GM21528 (cell line): ENCODE data around the gene FAM174B.

Source experiments
- ATAC-seq: cut with Tn5 transposase; IDR thresholded peaks from one replicate; pipeline ENCODE4 v1.9.1; 2021; ENCODE audit warnings: mild to moderate bottlenecking, moderate library complexity; ENCODE audit not compliant: unreplicated experiment, low FRiP score

FAM174B gene

GRCh38 chr15:92645051-92645631, 10.4 kb downstream of the FAM174B start:
- ATAC-seq: no peak

- ATAC-seq: no peak
These were observed 11.4 kb downstream of the FAM174B start for GRCh38 chr15:92643849-92644815.

DNA sequence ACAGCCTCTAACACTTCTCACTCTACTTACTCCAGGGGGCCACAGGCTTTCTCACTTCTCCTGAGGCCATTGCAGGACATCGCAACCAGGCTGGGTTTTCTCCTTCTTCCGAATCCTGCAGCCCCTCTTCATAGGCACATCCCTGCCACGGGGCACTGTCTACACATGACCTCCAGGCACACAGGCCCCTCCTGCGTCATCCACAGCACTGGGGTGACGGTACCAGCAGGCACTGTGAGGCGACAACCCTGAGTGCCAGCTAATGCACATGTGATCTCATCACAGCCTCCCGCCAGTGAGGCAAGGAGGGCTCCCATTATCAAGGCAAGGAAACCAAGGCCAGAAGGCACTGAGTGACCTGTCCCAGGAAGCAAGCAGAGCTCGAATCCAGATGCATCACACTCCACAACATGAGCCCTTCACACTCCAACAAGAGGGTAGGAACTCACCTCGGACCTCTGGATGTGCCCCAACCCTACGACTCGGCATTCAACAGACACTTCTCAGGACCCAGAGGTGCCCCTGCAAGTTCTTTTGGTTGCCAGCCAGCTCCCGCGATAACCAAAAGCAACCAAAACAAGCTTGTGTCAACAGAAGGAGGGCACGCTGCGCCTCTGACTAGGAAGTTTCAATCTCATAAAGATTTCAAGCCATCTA, 16.7 kb downstream of the FAM174B start:
- ATAC-seq: no peak

DNA sequence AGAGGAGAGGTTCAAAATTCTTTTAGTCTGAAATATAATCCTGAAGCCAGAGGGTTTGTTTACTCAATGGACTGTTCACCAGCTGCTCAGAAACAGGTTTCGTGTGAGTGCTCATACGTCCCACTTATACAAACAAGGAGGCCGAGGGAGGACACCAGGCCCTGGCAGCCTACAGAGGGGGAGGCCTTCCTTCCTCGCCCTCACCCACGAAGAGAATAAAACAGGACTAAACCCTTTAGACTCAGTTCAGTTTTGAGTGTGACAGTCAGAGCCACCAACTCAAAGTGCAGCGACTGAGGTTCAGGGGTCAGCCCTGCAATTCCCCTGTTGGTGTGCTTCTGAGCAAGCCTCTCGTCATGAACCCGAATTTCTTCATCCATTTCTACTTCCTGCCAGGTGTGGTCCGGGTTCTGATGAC, 17.3 kb downstream of the FAM174B start:
- no peak for ATAC-seq

DNA sequence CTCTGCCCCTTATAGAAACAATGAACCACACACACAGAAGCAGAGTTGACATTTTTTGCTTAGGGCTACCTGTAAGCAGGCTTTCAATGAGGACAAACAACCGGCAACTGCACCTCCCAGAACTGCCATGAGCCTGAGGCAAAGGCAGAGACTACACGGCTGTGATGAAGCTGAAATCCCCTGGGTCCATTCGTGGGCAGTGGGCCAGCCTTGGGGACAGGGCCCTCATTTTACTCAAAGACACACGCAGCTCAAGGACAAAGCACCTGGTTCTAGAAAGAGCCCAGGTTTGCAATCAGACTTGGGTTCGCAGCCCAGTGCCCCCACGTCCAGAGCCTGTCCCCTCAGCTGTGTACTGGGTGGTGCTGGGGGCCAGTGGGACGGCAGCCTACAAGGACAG, 17.9 kb downstream of the FAM174B start:
- ATAC-seq: no peak

DNA sequence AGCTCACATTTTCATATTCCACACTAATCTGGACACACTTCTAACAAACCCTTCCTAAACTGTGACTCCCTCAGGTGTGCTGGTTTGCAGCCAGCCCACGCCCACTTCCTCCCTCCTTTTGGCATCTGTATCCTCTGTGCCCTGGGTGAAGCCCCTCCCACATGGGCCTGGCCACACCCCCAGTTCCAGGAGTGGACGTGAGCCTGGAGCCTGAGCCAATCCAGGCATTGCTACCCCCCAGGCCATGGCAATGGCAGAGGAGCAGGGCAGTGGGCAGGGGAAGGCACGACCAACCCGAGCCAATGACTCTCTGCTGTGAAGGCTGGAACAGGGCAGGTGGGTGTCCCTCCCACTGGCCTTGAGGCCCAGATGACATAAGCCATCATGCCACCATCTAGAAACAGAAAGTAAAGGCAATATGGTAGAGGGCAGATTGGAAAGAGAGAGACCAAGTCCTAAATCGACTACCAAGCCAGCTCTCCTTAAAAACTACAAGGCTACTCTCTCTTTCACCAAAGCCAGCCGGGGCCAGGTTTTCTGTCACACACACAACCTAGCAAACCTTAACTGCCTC, 18.6 kb downstream of the FAM174B start:
- ATAC-seq: no peak

DNA sequence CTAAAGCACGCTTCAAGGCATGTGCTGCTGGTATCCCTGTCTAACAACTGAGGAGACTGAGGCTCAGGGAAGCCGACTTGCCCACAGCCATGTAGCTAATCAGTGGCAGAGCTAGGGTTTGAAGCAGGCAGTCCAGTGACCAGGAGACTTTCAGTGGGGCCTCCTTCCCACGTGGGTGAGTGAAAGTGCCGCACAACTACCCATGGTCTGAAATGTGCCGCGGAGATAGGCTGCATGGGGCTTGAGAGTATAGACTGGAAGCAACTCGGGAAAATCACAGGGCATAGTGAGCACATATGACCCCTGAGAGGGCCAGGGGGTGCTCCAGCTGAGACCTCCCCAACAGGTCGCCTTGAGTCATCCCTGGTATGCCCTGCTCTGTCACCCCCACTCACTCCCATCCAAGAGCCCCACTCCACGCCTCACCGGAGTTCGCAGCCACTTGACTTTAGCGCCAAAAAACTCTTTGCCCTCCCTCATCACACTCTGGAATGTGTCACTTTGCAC, 19.1 kb downstream of the FAM174B start:
- no peak for ATAC-seq

- no peak for ATAC-seq
These were observed 20.8 kb downstream of the FAM174B start for GRCh38 chr15:92634671-92635201.

DNA sequence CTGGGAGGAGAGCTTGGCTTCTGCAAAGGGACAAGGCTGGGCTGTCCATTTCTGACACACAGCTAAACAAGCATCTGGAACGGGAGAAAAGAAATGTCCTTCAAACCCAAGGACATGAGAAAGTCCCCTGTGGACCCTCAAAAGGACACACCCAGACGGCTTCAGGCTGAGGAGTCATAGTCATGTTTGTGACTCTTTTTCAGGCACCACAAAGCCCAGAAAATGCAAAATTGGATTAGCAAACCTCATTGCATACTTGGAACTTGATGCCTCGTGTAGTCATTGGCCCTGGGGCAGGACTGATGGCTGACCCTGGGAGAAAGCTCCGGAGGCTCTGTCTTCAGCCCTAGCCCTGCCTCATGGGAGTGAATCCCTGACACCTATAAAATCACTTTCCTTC, 21.5 kb downstream of the FAM174B start:
- ATAC-seq: no peak

- no peak for ATAC-seq
These were observed 22.2 kb downstream of the FAM174B start for GRCh38 chr15:92633418-92633817.

GRCh38 chr15:92633001-92633400, 22.6 kb downstream of the FAM174B start:
- ATAC-seq: no peak

GRCh38 chr15:92631721-92632120, 23.9 kb downstream of the FAM174B start:
- ATAC-seq: no peak

GRCh38 chr15:92629975-92630626, 25.5 kb downstream of the FAM174B start:
- ATAC-seq: no peak

GRCh38 chr15:92629276-92629974, 26.1 kb downstream of the FAM174B start:
- ATAC-seq: no peak

GRCh38 chr15:92627014-92627413, 28.6 kb downstream of the FAM174B start:
- ATAC-seq: no peak

- ATAC-seq: peak; percentile 65
These were observed 30.2 kb downstream of the FAM174B start for GRCh38 chr15:92625251-92625980.

DNA sequence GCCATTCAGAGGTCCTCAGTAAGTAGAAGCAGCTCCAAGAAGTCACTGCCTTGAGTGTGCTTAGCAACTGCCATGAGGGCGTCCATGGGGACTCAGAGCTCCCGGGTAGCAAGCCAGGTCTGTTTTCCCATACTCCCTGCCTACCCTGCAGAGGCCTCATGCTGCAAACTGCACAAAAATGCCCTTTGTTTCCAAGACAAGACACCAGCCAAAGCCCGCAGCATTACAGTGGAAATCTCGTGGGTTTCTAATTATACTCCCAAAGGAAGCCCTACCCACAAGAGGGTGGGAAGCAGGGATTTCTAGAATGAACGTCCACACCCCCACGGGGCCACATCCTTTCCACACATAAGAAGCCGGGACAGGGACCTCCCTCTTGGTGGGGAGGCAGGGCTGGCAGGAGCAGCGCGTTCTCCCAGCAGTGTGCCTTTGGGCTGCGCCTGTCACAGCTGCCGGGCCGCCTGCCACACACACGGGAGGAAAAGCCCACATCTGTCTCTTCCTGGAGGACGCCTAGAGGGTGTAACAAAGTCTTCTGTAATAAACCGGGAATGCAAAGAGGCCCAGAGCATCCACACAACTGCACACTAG, 31.1 kb downstream of the FAM174B start:
- no peak for ATAC-seq

DNA sequence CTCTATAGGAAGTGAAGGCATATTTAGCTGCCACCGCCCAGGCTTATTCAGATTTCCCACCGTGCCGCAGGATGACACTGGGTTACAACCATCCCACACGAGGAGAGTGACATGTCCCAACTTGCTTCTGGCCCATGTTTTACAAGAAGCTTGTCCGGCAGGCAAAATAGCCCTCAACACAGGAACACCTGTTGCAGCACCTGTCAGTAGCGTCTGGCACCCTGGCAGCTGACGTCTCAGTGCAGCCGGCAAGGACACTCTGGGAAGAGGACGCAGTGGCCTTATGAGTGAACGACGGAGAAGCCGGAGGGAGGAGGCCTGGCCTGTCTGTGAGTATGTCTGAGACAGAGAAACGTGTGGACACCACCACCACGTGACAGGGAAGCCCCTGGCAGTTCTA, 32.1 kb downstream of the FAM174B start:
- no peak for ATAC-seq
